IMR-90 (cell line): Measurements from ENCODE around the gene TNFAIP8L1. TPM values are rescaled to one million over a fixed set of nuclear protein-coding genes. Genes with fewer than 3 reads are reported as not detected.

Source experiments
- ATAC-seq: fragments of 200-7000 bp; cut with Tn5 transposase; 2 replicates; pipeline ENCODE4 v1.9.1; 2020; ENCODE audit warnings: low read depth, mild to moderate bottlenecking, moderate library complexity
- BruUV-seq: library from RNA; stranded (reverse); fragments of 400-500 nt; replicated peaks from 2 replicates; lab custom pipeline; 2021; lab: Mats Ljungman, UMichigan
- CTCF ChIA-PET: fragments of 300-600 bp; formaldehyde crosslinking; extraction: SDS; loops from one replicate; lab custom pipeline; 2021; ENCODE audit warnings: antibody characterized with exemption; lab: Yijun Ruan, JAX
- POLR2A ChIA-PET: fragments of 300-600 bp; sonication (Branson Sonifier 250); formaldehyde crosslinking; loops from one replicate; lab custom pipeline; 2022; ENCODE audit warnings: antibody characterized with exemption; ENCODE audit not compliant: unreplicated experiment; lab: Charles Lee
- DNase-seq: peaks from one replicate; pipeline ENCODE4 v3.0.0; 2013
- H2AFZ ChIP-seq: replicated peaks from 2 replicates; pipeline ENCODE3; 2013; ENCODE audit warnings: low read length, mild to moderate bottlenecking; ENCODE audit not compliant: poor library complexity
- H2AK5ac ChIP-seq: 2 replicates; pipeline ENCODE4 v1.6.1; 2013; ENCODE audit warnings: low read depth, low read length, inconsistent platforms
- H2AK9ac ChIP-seq: replicated peaks from 2 replicates; pipeline ENCODE3; 2013; ENCODE audit warnings: mild to moderate bottlenecking, low read depth, low read length, moderate library complexity; ENCODE audit not compliant: poor library complexity
- H2BK120ac ChIP-seq: 2 replicates; pipeline ENCODE4 v1.6.1; 2013; ENCODE audit warnings: low read depth, low read length, inconsistent platforms
- H2BK15ac ChIP-seq: 3 replicates; pipeline ENCODE4 v1.6.1; 2013; ENCODE audit warnings: low read depth, low read length, inconsistent platforms
- H2BK20ac ChIP-seq: 2 replicates; pipeline ENCODE4 v1.6.1; 2013; ENCODE audit warnings: low read depth, mild to moderate bottlenecking, inconsistent platforms, low read length, moderate library complexity
- H2BK5ac ChIP-seq: 2 replicates; pipeline ENCODE4 v1.6.1; 2013; ENCODE audit warnings: mild to moderate bottlenecking, low read depth, low read length, inconsistent platforms; ENCODE audit not compliant: poor library complexity, severe bottlenecking
- H3K14ac ChIP-seq: replicated peaks from 2 replicates; pipeline ENCODE4 v1.6.1; 2013; ENCODE audit warnings: low read depth, low read length, inconsistent platforms
- H3K18ac ChIP-seq: 2 replicates; pipeline ENCODE4 v1.6.1; 2013; ENCODE audit warnings: low read depth, low read length, control low read depth
- H3K23ac ChIP-seq: 2 replicates; pipeline ENCODE4 v1.6.1; 2013; ENCODE audit warnings: low read depth, low read length, inconsistent platforms
- H3K27ac ChIP-seq: 2 replicates; pipeline ENCODE4 v1.5.1; 2013; ENCODE audit warnings: mild to moderate bottlenecking, control low read depth, low read length; ENCODE audit not compliant: insufficient read depth
- H3K27me3 ChIP-seq: 2 replicates; pipeline ENCODE4 v1.6.1; 2013; ENCODE audit warnings: low read length; ENCODE audit not compliant: control insufficient read depth, insufficient read depth
- H3K36me3 ChIP-seq: 2 replicates; pipeline ENCODE4 v1.6.1; 2013; ENCODE audit warnings: low read length, mixed read lengths; ENCODE audit not compliant: control insufficient read depth, insufficient read depth
- H3K4ac ChIP-seq: 2 replicates; pipeline ENCODE4 v1.6.1; 2013; ENCODE audit warnings: low read depth, low read length, inconsistent platforms
- H3K4me1 ChIP-seq: 2 replicates; pipeline ENCODE4 v1.6.1; 2013; ENCODE audit warnings: low read length, mixed read lengths; ENCODE audit not compliant: control insufficient read depth, insufficient read depth
- H3K4me2 ChIP-seq: 2 replicates; pipeline ENCODE4 v1.6.1; 2013; ENCODE audit warnings: low read depth, mild to moderate bottlenecking, control low read depth, low read length, moderate library complexity
- H3K4me3 ChIP-seq: 2 replicates; pipeline ENCODE4 v1.5.1; 2013; ENCODE audit warnings: low read depth, mild to moderate bottlenecking, control low read depth, low read length, moderate library complexity; ENCODE audit not compliant: insufficient read depth
- H3K56ac ChIP-seq: 2 replicates; pipeline ENCODE4 v1.6.1; 2013; ENCODE audit warnings: low read length, inconsistent platforms; ENCODE audit not compliant: insufficient read depth; ENCODE audit errors: extremely low read depth
- H3K79me1 ChIP-seq, 2 experiments: 2 replicates each; pipeline ENCODE4 v1.6.1; 2013; ENCODE audit warnings: low read length in 2 of 2, inconsistent platforms in 1 of 2, low read depth in 1 of 2
- H3K9ac ChIP-seq: 2 replicates; pipeline ENCODE4 v1.6.1; 2013; ENCODE audit warnings: low read depth, low read length, control low read depth
- H3K9me1 ChIP-seq: 2 replicates; pipeline ENCODE4 v1.6.1; 2013; ENCODE audit warnings: low read length, inconsistent platforms; ENCODE audit not compliant: insufficient read depth
- H3K9me3 ChIP-seq: 2 replicates; pipeline ENCODE4 v1.6.1; 2013; ENCODE audit warnings: low read length; ENCODE audit not compliant: control insufficient read depth, insufficient read depth
- H4K20me1 ChIP-seq: 2 replicates; pipeline ENCODE4 v1.6.1; 2013; ENCODE audit warnings: low read length, inconsistent platforms; ENCODE audit not compliant: insufficient read depth
- H4K5ac ChIP-seq: 2 replicates; pipeline ENCODE4 v1.6.1; 2013; ENCODE audit warnings: mild to moderate bottlenecking, low read depth, low read length, control low read depth
- H4K8ac ChIP-seq, 2 experiments: 2 replicates each; pipeline ENCODE4 v1.6.1; 2013; ENCODE audit warnings: low read depth in 2 of 2, low read length in 2 of 2, control low read depth in 1 of 2, inconsistent platforms in 1 of 2
- H4K91ac ChIP-seq: 2 replicates; pipeline ENCODE4 v1.6.1; 2013; ENCODE audit warnings: low read depth, low read length, inconsistent platforms; ENCODE audit not compliant: insufficient read depth
- CEBPB ChIP-seq: IDR thresholded peaks from 2 replicates; pipeline ENCODE4 v1.6.1; 2012; ENCODE audit warnings: low read depth, low read length, improper control_type of control experiment
- CHD1 ChIP-seq: IDR thresholded peaks from 2 replicates; pipeline ENCODE4 v1.6.1; 2012; ENCODE audit warnings: low read depth, low read length, improper control_type of control experiment
- CTCF ChIP-seq: conservative IDR thresholded peaks from 2 replicates; pipeline ENCODE4 v1.5.1; 2012; ENCODE audit warnings: mild to moderate bottlenecking, low read depth, low read length, improper control_type of control experiment
- ELK1 ChIP-seq: fragments of 150-350 bp; IDR thresholded peaks from 2 replicates; pipeline ENCODE4 v1.6.1; 2016; ENCODE audit warnings: low read depth, mild to moderate bottlenecking, low read length, moderate library complexity, borderline replicate concordance
- FOS ChIP-seq: fragments of 150-350 bp; IDR thresholded peaks from 2 replicates; pipeline ENCODE4 v1.6.1; 2016; ENCODE audit warnings: low read depth, low read length
- MAZ ChIP-seq: IDR thresholded peaks from 2 replicates; pipeline ENCODE4 v1.6.1; 2012; ENCODE audit warnings: low read depth, mild to moderate bottlenecking, low read length, improper control_type of control experiment, moderate library complexity, borderline replicate concordance
- MXI1 ChIP-seq: IDR thresholded peaks from 2 replicates; pipeline ENCODE4 v1.6.1; 2012; ENCODE audit warnings: low read depth, mild to moderate bottlenecking, low read length, moderate library complexity, borderline replicate concordance
- NFE2L2 ChIP-seq: fragments of 150-350 bp; IDR thresholded peaks from 2 replicates; pipeline ENCODE4 v1.6.1; 2016; ENCODE audit warnings: low read depth, mild to moderate bottlenecking, low read length
- RCOR1 ChIP-seq: IDR thresholded peaks from 2 replicates; pipeline ENCODE4 v1.6.1; 2012; ENCODE audit warnings: mild to moderate bottlenecking, low read length, improper control_type of control experiment; ENCODE audit not compliant: insufficient replicate concordance
- RFX5 ChIP-seq: IDR thresholded peaks from 2 replicates; pipeline ENCODE4 v1.8.0; 2012; ENCODE audit warnings: low read depth, mild to moderate bottlenecking, low read length, moderate library complexity
- SMC3 ChIP-seq: fragments of 150-350 bp; IDR thresholded peaks from 2 replicates; pipeline ENCODE4 v1.6.1; 2016; ENCODE audit warnings: low read depth, mild to moderate bottlenecking, antibody characterized with exemption, low read length, moderate library complexity
- USF2 ChIP-seq: fragments of 150-350 bp; IDR thresholded peaks from 2 replicates; pipeline ENCODE4 v1.6.1; 2017; ENCODE audit warnings: mild to moderate bottlenecking, antibody characterized with exemption, low read length, low read depth
- WGBS, 2 experiments: methylation state at CpG; one replicate each; pipeline versions ENCODE4 v1.1.5 to v1.1.7; 2013; ENCODE audit warnings: missing lambda C conversion rate in 2 of 2; ENCODE audit not compliant: insufficient read length in 1 of 2; ENCODE audit errors: extremely low coverage in 2 of 2; 5-methylcytosine and 5-hydroxymethylcytosine counted together
- dilution Hi-C: fragments of 300-500 bp; cut with HindIII; formaldehyde crosslinking; loops from one replicate; pipeline ENCODE4 v1.14.3; 2018; ENCODE audit warnings: low sequenced_read_pairs; ENCODE audit not compliant: unreplicated experiment
- in situ Hi-C: fragments of 300-500 bp; cut with MboI; formaldehyde crosslinking; loops from 3 replicates; pipeline ENCODE4 v1.14.3; 2019; ENCODE audit warnings: low sequenced_read_pairs, inconsistent platforms, mixed read lengths
- intact Hi-C: fragments of 100-400 bp; cut with micrococcal nuclease; formaldehyde crosslinking; loops from 2 replicates; pipeline ENCODE4 v1.10.0; 2022
- polyA plus RNA-seq, 3 experiments: library from polyadenylated mRNA; depleted of rRNA; stranded (reverse); fragments of >200 nt; gene quantifications; 2 replicates each; pipeline ENCODE4 v1.2.3, GENCODE V29; 2012; ENCODE audit warnings: low replicate concordance in 1 of 3
- total RNA-seq: library from RNA; depleted of rRNA; stranded (reverse); fragments of >200 nt; gene quantifications from 2 replicates; pipeline ENCODE4 v1.2.3, GENCODE V29; 2012

Gene TNFAIP8L1
- total and polyA plus RNA-seq, 2 of the 4 experiments (the other 2 are of a cell fraction): 2.5 to 6.0 TPM

GRCh38 chr19:4673216-4673615, 33.9 kb downstream of the TNFAIP8L1 start:
- WGBS, 2 experiments: no CpG with 5 or more reads among the region's 4 CpGs
- CTCF ChIA-PET: interaction anchor here (0.6 kb wide), 2 partner anchors 39 to 50 kb away, joined by 4 to 5 read pairs; no protein-coding TSS in a partner anchor
- H3K4me1 ChIP-seq: peaks cover 4% of the 10 kb centered on the region; the same call in 1 of the 2 replicates
- no peak overlapping the region for H3K14ac ChIP-seq
- dilution Hi-C loops (no loop called here), in situ Hi-C loops (no loop called here), intact Hi-C loops (no loop called here)
- H2BK120ac ChIP-seq: no peak overlapping the region
- no peak overlapping the region for H3K18ac ChIP-seq
- H2BK5ac ChIP-seq: no peak overlapping the region
- H2AK9ac ChIP-seq: no peak overlapping the region
- H3K36me3 ChIP-seq: peaks cover 18% of the 10 kb centered on the region
- H3K9me3 ChIP-seq: no peaks in the 10 kb centered on the region
- peaks cover 8% of the 10 kb centered on the region for H4K20me1 ChIP-seq
- peaks cover 14 to 18% of the 10 kb centered on the region in 2 experiments for H3K79me1 ChIP-seq
- H2AFZ ChIP-seq: no peak overlapping the region
- H3K9ac ChIP-seq: no peak overlapping the region
- no peak overlapping the region for H3K4me3 ChIP-seq
- no peak overlapping the region for H3K4me2 ChIP-seq
- H2AK5ac ChIP-seq: no peak overlapping the region
- no peak overlapping the region for H3K23ac ChIP-seq
- no peak overlapping the region for H4K8ac ChIP-seq
- H2BK20ac ChIP-seq: no peak overlapping the region
- H3K27me3 ChIP-seq: no peaks in the 10 kb centered on the region
- no peak overlapping the region for H3K56ac ChIP-seq
- no peak overlapping the region for H3K4ac ChIP-seq
- no peak overlapping the region for H4K5ac ChIP-seq
- DNase-seq (no peak), ATAC-seq (no peak)
- H2BK15ac ChIP-seq: no peak overlapping the region
- no peak overlapping the region for H4K91ac ChIP-seq
- POLR2A ChIA-PET: no interaction called here
- TF ChIP-seq CTCF (no peak), CHD1 (no peak), MAZ (no peak), NFE2L2 (no peak), MXI1 (no peak), SMC3 (no peak), RFX5 (no peak), ELK1 (no peak), USF2 (no peak), CEBPB (no peak), FOS (no peak), RCOR1 (no peak)
- H3K9me1 ChIP-seq: no peaks in the 10 kb centered on the region; the same call in 1 of the 2 replicates
- H3K27ac ChIP-seq: no peak overlapping the region
- BruUV-seq: no TSS peak
